Measurements from ENCODE around the gene NAB1.

The NAB1 gene

DNA sequence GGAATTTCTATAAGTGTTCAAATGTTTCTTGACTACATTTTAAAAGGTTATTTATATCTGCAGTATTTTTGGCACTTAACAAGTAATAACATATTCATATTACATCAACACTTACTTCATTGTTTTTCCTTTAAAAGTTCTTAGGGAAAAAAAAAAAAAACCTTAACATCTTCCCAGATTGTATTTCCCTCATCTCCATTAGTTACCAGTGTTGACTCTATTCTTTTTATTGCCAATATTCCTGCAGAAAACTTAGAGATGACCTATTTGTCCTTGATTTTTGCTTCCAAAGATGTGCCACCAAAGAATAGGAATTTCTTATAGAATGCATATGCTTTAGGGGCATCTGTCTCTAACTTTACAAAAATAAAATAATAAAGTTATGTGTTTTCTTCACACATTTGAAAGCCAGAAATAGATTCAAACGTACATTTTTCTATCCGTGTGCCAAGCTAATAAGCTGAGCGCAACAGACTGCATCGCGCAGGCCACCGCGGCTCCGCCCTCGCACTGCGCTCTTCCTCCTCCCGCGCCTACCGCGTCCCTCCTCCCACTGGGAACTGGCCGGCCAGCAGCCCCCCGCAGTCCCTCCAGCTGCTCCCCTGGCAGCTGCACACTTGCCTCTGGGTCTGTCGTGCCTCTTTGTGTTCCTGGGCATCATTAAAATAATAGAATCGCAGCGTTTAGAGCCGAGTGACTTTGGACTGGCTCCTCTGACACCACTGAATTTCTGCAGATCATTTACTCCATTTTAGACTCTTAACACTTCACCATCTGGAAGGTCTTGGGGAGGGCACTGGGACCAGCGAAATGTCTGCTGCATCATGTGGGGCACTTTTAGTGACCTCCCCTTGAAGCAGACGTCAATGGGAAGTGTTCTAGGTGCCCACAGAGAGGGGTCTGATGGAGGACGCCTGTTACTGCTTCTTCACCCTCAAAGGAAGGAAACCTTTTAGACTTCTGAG is 21.2 kb upstream of the NAB1 start:
- TF ChIP-seq, protein P1, sequence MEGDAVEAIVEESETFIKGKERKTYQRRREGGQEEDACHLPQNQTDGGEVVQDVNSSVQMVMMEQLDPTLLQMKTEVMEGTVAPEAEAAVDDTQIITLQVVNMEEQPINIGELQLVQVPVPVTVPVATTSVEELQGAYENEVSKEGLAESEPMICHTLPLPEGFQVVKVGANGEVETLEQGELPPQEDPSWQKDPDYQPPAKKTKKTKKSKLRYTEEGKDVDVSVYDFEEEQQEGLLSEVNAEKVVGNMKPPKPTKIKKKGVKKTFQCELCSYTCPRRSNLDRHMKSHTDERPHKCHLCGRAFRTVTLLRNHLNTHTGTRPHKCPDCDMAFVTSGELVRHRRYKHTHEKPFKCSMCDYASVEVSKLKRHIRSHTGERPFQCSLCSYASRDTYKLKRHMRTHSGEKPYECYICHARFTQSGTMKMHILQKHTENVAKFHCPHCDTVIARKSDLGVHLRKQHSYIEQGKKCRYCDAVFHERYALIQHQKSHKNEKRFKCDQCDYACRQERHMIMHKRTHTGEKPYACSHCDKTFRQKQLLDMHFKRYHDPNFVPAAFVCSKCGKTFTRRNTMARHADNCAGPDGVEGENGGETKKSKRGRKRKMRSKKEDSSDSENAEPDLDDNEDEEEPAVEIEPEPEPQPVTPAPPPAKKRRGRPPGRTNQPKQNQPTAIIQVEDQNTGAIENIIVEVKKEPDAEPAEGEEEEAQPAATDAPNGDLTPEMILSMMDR (conservative IDR thresholded peaks at IDR 0.05; ENCODE audit: control insufficient read depth, insufficient read depth, low read depth, low read length): no peak
- no peak for DNase-seq (ENCODE audit: low read depth)
- peak overlapping the region; percentile 51 for H3K4me3 ChIP-seq (ENCODE audit: control insufficient read depth, low read depth, low read length)

DNA sequence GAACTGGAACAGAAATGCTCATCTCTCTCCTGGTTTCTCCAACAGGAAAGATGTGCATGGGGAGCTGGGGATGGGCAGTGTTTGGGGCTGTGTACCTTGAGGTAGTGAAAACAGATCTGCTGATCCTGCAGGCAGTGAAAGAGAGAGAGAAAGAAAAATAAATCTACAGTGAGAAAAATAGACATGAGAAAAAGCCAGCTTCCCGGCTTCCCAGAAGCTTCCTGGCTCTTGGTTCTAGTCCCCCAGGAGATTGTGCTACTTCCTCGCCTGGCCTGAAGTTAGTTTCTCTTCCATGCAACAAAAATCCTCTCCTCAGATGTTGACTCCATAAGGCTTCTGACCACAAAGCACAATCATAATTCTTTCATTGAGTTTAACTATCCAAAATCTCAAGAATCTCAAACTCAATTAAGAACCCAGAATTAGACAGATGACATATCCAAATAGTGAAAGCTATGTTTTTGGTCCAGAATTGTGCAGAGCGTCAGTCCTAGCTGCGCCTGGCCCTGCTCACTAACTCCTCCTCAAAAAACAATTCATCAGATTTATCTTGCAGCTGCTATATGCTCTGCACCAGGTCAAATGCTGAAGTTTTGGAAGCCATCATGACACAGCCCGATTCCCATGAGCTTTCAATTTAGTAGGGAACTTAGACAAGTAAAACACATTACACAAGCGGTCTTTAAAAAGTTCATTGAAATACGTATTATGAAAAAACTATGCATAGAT is 20.1 kb upstream of the NAB1 start:
- H3K4me3 ChIP-seq (ENCODE audit: control insufficient read depth, low read depth, low read length): no peak overlapping the region
- TF ChIP-seq, protein P1 (conservative IDR thresholded peaks at IDR 0.05; ENCODE audit: control insufficient read depth, insufficient read depth, low read depth, low read length): no peak
- no peak for DNase-seq (ENCODE audit: low read depth)

DNA sequence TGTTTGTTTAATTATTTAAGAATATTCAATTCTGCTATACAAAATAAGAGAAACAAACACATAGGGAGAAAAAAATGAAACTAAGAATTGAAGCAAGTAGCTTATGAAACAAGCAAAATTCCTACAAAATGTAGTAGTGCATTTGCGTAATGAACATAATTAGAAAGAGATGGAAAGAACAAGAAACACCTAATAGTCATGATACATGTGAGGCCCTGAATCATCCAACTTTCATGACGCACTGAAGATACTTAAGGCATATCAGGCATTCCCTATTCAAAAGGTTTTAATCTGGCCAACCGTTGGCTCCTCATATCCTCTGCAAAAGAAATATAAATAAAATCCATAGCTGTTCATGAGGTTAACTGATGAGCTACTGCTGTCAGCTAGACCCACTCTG is 14.5 kb upstream of the NAB1 start:
- no peak overlapping the region for H3K4me3 ChIP-seq (ENCODE audit: control insufficient read depth, low read depth, low read length)
- peak; percentile 93 for DNase-seq (ENCODE audit: low read depth)
- TF ChIP-seq, protein P1 (conservative IDR thresholded peaks at IDR 0.05; ENCODE audit: control insufficient read depth, insufficient read depth, low read depth, low read length): no peak

DNA sequence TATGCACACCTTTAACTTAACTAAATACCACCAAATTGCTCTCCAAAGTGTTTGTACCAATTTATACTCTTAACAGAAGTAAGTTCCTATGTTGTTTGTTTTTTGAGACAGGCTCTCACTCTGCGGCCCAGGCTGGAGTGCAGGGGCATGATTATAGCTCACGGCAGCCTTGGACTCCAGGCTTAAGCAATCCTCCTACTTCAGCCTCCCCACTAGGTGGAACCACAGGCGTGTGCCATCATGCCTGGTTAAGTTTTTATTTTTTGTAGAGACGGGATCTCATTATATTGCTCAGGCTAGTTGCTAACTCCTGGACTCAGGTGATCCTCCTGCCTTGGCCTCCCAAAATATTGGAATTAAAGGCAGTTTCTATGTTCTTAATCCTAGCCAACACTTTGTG is 13.1 kb upstream of the NAB1 start:
- no peak for DNase-seq (ENCODE audit: low read depth)
- TF ChIP-seq, protein P1 (conservative IDR thresholded peaks at IDR 0.05; ENCODE audit: control insufficient read depth, insufficient read depth, low read depth, low read length): peak; percentile 22
- no peak overlapping the region for H3K4me3 ChIP-seq (ENCODE audit: control insufficient read depth, low read depth, low read length)

DNA sequence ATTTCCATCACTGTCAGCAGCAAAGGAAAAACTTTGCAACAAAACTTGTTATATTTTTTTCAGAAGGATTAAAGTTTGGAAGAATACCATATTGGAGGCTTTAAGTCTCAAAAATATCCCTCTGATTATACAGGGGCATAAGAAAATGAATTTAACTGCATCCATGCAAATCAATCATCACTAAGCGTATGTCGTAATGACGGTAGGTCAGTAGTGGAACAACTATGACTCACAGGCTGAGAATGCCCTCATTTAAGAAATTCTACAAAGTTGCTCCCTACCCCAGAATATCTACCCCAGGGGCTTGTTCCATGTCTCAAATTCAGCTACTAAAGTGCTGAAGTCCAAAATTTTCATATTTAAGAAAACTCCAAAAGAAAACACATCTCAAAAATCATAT is 12.5 kb upstream of the NAB1 start:
- DNase-seq (ENCODE audit: low read depth): peak; percentile 86
- H3K4me3 ChIP-seq (ENCODE audit: control insufficient read depth, low read depth, low read length): no peak overlapping the region
- TF ChIP-seq, protein P1 (conservative IDR thresholded peaks at IDR 0.05; ENCODE audit: control insufficient read depth, insufficient read depth, low read depth, low read length): no peak

DNA sequence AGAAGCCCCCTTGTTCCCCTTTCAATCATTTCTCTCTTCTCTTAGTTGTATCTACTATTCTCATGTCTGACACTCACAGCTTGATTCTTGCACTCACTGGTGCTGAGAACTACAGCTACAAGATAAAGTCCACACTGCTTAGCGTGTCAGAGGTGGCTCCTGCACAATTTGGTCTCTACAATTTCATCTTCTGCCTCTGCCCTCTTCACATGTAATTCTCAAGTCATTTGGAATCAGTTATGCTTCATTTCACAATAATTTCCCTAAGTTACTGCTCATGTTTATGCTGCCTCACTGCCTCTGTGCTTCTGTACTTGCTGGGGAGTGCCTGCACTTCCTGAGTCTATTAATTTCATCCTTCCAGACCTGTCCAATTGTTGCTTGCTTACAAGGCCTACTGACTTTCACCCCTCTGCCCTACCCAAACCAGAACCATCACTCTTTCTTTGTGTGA is 11.6 kb upstream of the NAB1 start:
- TF ChIP-seq, protein P1 (conservative IDR thresholded peaks at IDR 0.05; ENCODE audit: control insufficient read depth, insufficient read depth, low read depth, low read length): no peak
- H3K4me3 ChIP-seq (ENCODE audit: control insufficient read depth, low read depth, low read length): no peak overlapping the region
- peak; percentile 85 for DNase-seq (ENCODE audit: low read depth)

All from fibroblast of mammary gland (primary cell).